Tibial nerve (tissue), 3 donors: ENCODE measurements around the gene MSI1.

Experiments
- POLR2A ChIP-seq, 2 donors: fragments of 450-650 bp; IDR thresholded peaks; one replicate each; pipeline ENCODE4 v1.6.1; 2017; ENCODE audit warnings: antibody characterized with exemption in 2 of 2, mild to moderate bottlenecking in 2 of 2, moderate library complexity in 2 of 2
- TF ChIP-seq, protein P1 (sequence below), 5 experiments: fragments of 200-600 bp in 3 of 5; fragments of 450-650 bp in 2 of 5; sonication (generic) in 3 of 5; IDR thresholded peaks; one replicate each; pipeline ENCODE4 v1.5.1; 2016 to 2019; ENCODE audit warnings: antibody characterized with exemption in 5 of 5, mild to moderate bottlenecking in 3 of 5, moderate library complexity in 2 of 5

DNA sequence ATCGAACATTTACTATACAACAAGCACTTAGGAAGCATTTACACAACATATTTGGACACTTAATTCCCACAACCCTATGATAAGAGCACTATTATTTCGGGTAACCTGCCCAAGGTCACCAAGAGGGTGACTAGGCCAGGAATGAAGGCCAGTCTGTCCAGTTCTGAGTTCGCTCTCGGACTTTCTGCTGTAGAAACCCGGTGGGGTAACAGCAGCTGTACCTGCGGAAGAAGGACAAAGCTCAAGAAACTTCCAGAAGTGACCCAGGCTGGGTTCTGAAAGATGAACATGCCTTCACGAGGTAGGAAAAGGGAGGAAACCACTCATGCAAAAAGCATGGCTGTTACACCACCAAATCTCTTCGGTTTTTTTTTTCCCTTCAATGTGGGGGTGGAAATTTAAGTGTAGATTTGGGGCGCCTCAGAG, 52.2 kb downstream of the MSI1 start:
- TF ChIP-seq, protein P1, sequence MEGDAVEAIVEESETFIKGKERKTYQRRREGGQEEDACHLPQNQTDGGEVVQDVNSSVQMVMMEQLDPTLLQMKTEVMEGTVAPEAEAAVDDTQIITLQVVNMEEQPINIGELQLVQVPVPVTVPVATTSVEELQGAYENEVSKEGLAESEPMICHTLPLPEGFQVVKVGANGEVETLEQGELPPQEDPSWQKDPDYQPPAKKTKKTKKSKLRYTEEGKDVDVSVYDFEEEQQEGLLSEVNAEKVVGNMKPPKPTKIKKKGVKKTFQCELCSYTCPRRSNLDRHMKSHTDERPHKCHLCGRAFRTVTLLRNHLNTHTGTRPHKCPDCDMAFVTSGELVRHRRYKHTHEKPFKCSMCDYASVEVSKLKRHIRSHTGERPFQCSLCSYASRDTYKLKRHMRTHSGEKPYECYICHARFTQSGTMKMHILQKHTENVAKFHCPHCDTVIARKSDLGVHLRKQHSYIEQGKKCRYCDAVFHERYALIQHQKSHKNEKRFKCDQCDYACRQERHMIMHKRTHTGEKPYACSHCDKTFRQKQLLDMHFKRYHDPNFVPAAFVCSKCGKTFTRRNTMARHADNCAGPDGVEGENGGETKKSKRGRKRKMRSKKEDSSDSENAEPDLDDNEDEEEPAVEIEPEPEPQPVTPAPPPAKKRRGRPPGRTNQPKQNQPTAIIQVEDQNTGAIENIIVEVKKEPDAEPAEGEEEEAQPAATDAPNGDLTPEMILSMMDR (IDR thresholded peaks at IDR 0.05) = no peak
- TF ChIP-seq POLR2A (IDR thresholded peaks at IDR 0.05) = no peak
